ENCODE measurements around the gene TEX101.

TEX101 gene

GRCh38 chr19:43416951-43417623, 2.4 kb downstream of the TEX101 start:
- in situ Hi-C loops (cut with HindIII; ENCODE audit: low sequenced_read_pairs): no loop called here

DNA sequence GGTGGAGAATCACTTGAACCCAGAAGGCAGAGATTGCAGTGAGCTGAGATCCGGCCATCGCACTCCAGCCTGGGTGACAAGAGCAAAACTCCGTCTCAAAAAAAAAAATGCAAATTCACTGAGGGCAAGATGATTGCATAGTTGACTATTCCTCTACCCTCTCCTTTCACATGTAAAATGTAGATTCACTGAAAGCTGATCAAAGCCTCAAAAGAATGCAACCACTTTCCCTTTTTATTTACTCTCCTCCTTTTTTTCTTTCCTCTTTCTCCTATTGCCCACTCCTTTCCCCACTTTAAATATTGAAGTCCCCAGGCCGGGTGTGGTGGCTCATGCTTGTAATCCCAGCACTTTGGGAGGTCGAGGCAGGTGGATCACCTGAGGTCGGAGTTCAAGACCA, 6.3 kb downstream of the TEX101 start:
- in situ Hi-C loops (cut with HindIII; ENCODE audit: low sequenced_read_pairs): loop anchor here (10.0 kb wide), 1 partner anchor 116 kb away; no protein-coding TSS in a partner anchor

GRCh38 chr19:43422000-43422688, 7.5 kb downstream of the TEX101 start:
- in situ Hi-C loops (cut with HindIII; ENCODE audit: low sequenced_read_pairs): loop anchor here (10.0 kb wide), 1 partner anchor 117 kb away; no protein-coding TSS in a partner anchor

- in situ Hi-C loops (cut with HindIII; ENCODE audit: low sequenced_read_pairs): loop anchor here (10.0 kb wide), 1 partner anchor 118 kb away; no protein-coding TSS in a partner anchor
Observed at GRCh38 chr19:43422689-43423066, 8.0 kb downstream of the TEX101 start.

DNA sequence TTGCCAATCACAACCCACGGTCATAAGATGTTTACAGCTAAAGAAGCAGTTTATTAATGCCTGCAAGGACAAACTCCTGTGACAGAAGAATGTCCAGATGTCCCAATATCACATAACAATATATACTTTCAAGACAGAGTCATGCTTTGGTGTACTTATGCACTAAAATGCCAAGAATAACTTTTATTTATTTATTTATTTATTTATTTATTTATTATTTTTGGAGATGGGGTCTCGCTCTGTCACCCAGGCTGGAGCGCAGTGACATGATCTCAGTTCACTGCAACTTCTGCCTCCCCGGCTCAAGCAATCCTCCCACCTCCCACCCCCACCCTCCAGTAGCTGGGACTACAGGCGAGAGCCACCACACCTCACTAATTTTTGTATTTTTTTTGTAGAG, 9.1 kb downstream of the TEX101 start:
- in situ Hi-C loops (cut with HindIII; ENCODE audit: low sequenced_read_pairs): loop anchor here (10.0 kb wide), 1 partner anchor 119 kb away; no protein-coding TSS in a partner anchor

DNA sequence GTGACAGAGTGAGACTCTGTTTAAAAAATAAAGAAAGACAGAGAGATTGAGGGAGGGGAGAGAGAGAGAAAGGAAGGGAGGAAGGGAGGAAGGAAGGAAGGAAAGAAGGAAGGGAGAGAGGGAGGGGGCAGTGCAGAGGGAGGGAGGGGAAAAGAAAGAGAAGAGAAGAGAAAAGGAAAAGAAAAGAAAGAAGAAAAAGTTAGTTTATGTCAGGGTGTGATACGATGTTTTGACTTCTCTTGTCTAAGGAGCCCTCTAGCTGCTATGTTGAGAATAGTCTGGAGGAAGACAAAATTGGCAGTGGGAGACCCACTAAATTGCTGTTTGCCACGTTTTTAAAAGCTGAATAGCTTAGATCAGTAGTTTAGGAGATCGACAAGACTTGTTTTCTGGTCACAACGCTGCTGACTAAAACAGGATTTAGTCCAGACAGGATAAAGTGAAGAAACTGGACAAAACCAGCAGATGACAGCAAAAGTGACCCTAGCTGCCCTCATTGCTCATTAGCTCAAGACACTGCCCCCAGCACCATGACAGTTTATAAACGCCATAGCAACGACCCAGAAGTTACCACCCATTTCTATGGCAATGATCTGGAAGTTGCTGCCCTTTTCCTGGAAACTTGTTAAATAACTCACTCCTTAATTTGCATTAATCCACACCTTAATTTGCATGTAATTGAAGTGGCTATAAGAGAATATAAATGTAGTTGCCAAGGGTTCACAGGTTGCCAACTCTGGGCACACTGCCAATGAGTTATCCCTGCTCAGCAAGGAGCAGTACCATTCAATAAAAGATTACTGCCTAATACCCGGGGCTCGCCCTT, 11.1 kb downstream of the TEX101 start:
- in situ Hi-C loops (cut with HindIII; ENCODE audit: low sequenced_read_pairs): loop anchor here (10.0 to 25.0 kb wide), 2 partner anchors 112 to 121 kb away; partner anchors contain the start of genes ETHE1 and ZNF575

GRCh38 chr19:43429395-43429794, 14.7 kb downstream of the TEX101 start:
- in situ Hi-C loops (cut with HindIII; ENCODE audit: low sequenced_read_pairs): loop anchor here (10.0 to 25.0 kb wide), 2 partner anchors 108 to 125 kb away; partner anchors contain the start of genes ETHE1 and ZNF575

DNA sequence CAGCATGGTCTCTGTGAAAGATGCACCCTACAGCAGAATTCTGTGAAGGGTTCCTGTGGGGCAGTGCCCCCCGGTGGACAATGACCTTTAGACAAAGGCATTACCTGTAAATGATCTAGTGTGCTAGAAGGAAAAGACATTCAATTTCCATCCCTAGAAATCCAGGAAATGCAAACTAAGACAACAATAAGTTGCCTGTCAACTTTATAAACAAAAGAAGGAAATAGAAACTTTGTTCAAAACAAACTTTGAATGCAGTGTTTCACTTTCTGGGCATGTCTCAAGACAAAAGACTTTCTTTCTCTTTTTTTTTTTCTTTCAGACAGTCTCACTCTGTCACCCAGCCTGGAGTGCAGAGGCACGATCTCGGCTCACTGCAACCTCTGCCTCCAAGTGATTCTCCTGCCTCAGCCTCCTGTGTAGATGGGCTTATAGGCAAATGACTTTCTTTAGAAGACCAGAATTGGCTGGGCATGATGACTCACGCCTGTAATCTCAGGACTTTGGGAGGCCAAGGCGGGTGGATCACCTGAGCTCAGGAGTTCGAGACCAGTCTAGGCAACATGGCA, 15.5 kb downstream of the TEX101 start:
- in situ Hi-C loops (cut with HindIII; ENCODE audit: low sequenced_read_pairs): loop anchor here (25.0 kb wide), 1 partner anchor 107 kb away; the partner anchor contains the start of genes ETHE1 and ZNF575

- in situ Hi-C loops (cut with HindIII; ENCODE audit: low sequenced_read_pairs): loop anchor here (25.0 kb wide), 1 partner anchor 106 kb away; the partner anchor contains the start of genes ETHE1 and ZNF575
Observed at GRCh38 chr19:43430976-43431375, 16.3 kb downstream of the TEX101 start.

DNA sequence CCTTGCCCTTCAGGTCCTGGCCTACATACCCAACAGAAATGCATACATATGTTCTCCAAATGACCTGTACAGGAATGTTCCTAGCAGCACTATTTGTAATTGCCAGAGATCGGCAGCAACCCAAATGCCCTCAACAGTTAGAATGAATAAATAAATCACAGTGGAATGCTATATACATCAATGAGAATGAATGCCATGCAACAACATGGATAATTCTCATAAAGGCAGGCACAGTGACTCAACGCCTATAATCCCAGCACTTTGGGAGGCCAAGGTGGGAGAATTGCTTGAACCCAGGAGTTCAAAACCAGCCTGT, 18.6 kb downstream of the TEX101 start:
- in situ Hi-C loops (cut with HindIII; ENCODE audit: low sequenced_read_pairs): loop anchor here (25.0 kb wide), 1 partner anchor 104 kb away; the partner anchor contains the start of genes ETHE1 and ZNF575

DNA sequence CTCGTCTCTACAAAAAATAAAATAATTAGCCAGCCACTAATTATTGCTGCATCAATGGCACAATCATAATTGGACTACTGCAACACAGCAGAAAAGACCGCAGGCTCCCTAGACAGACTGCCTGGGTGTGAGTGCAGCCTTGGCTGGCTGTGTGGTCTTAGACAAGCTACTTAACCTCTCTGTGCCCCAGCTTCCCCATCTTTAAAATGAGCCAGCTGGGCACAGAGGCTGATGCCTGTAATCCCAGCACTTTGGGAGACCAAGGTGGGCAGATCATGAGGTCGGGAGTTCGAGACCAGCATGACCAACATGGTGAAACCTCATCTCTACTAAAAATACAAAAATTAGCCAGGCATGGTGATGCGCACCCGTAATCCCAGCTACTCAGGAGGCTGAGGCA, 19.0 kb downstream of the TEX101 start:
- in situ Hi-C loops (cut with HindIII; ENCODE audit: low sequenced_read_pairs): loop anchor here (25.0 kb wide), 1 partner anchor 104 kb away; the partner anchor contains the start of genes ETHE1 and ZNF575

GRCh38 chr19:43435775-43436174, 21.1 kb downstream of the TEX101 start:
- in situ Hi-C loops (cut with HindIII; ENCODE audit: low sequenced_read_pairs): loop anchor here (25.0 kb wide), 1 partner anchor 102 kb away; the partner anchor contains the start of genes ETHE1 and ZNF575

GRCh38 chr19:43437284-43437683, 22.6 kb downstream of the TEX101 start:
- in situ Hi-C loops (cut with HindIII; ENCODE audit: low sequenced_read_pairs): loop anchor here (25.0 kb wide), 1 partner anchor 100 kb away; the partner anchor contains the start of genes ETHE1 and ZNF575

DNA sequence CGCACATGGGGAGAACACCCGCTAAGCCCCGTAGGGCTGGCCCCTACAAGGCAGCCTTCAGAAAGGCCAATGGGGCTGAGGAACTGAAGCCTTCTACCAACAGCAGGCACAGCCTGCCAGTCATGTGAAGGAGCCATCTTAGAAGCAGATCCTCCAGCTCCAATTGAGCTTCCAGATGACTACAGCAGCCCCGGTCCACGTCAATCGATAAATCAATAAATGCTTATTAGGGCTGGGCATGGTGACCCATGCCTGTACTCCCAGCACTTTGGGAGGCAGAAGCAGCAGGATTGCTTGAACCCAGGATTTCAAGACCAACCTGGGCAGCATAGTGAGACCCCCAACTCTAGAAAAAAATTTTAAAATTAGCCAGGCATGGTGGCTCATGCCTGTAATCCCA, 23.0 kb downstream of the TEX101 start:
- in situ Hi-C loops (cut with HindIII; ENCODE audit: low sequenced_read_pairs): loop anchor here (25.0 kb wide), 1 partner anchor 100 kb away; the partner anchor contains the start of genes ETHE1 and ZNF575

DNA sequence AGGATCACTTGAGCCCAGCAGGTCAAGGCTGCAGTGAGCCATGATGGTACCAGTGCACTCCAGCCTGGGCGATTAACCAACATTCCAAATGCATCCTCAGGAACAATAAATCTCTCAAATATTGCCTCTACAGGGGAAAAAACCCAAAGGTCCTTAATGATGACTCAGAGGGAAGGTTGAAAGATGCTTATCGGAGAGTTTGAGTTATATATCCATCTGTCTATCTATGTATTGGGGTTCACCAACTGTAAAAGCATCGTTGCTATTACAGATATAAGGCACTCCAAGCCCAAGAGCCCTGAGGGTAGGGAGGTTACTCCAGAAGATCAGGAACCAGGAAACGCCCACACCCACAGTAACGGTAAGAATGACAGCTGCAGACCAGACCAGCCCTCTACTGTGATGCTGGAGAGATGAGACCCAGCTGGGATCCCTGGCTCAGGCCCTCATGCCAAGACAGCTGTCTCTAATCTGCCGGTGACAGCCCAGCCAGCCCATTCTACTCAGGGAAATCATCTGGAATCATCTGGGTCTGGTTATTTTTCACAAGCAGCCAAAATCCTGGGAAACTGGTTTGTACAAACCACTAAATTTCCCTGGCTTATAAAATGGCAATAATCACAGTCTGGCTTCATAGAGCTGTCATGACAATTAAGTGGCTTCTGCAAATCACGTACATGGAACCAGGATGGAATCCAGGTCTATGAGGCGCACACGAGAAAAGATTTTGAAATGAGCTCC, 23.8 kb downstream of the TEX101 start:
- in situ Hi-C loops (cut with HindIII; ENCODE audit: low sequenced_read_pairs): loop anchor here (25.0 kb wide), 1 partner anchor 99 kb away; the partner anchor contains the start of genes ETHE1 and ZNF575

GRCh38 chr19:43439032-43439708, 24.5 kb downstream of the TEX101 start:
- in situ Hi-C loops (cut with HindIII; ENCODE audit: low sequenced_read_pairs): loop anchor here (25.0 kb wide), 1 partner anchor 98 kb away; the partner anchor contains the start of genes ETHE1 and ZNF575

DNA sequence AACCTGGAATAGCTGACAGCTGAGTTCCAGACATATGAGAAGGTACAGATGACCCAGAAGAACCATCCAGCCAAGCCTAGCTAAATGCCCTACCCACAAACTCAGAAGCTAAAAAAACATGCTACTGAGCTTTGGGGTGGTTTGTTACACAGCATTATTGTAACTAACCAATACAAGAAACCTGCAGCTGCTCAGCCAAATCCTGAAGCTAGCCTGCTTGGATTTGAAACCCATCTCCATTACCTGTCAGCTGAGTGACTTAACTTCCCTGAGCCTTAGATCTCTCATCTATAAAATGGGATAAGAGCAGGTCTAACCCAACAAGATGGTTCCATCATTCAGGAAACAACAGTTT, 25.0 kb downstream of the TEX101 start:
- in situ Hi-C loops (cut with HindIII; ENCODE audit: low sequenced_read_pairs): loop anchor here (25.0 kb wide), 1 partner anchor 98 kb away; the partner anchor contains the start of genes ETHE1 and ZNF575

DNA sequence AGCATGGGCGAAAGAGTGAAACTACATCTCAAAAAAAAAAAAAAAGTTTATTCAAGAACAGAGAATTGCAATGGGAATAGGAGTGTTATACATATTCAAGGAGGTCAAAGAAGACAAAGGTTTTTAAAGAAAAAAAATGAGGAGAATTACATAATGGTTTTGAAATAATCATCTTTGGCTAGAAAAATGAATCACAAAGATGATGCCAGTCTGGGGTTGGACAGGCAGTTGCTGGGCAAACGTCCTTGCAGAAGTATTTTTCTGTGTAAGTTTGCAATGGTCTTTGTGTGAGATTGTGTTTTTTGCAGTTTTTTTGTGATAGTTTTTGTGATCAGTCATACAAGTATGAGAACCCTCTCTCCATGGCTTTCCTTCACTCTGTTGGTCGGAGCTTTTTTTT, 27.0 kb downstream of the TEX101 start:
- in situ Hi-C loops (cut with HindIII; ENCODE audit: low sequenced_read_pairs): loop anchor here (25.0 kb wide), 1 partner anchor 96 kb away; the partner anchor contains the start of genes ETHE1 and ZNF575

GRCh38 chr19:43444091-43444490, 29.4 kb downstream of the TEX101 start:
- in situ Hi-C loops (cut with HindIII; ENCODE audit: low sequenced_read_pairs): loop anchor here (25.0 kb wide), 1 partner anchor 93 kb away; the partner anchor contains the start of genes ETHE1 and ZNF575
